BLaER1 treated with 17β-estradiol and CSF1 and Interleukin-3, amounts not matched to agents 10 nM and 100 nM (cell line): ENCODE measurements around the gene SPTLC2.

Source experiments
- H3K27ac ChIP-seq, 11 experiments: shearing (Covaris generic); formaldehyde crosslinking; 2 replicates each; pipeline ENCODE4 v1.8.1; 2022
- H3K27me3 ChIP-seq, 11 experiments: shearing (Covaris generic); formaldehyde crosslinking; 2 replicates each; pipeline ENCODE4 v1.8.1; 2022
- H3K36me3 ChIP-seq, 11 experiments: shearing (Covaris generic); formaldehyde crosslinking; 2 replicates each; pipeline ENCODE4 v1.8.1; 2022
- H3K4me1 ChIP-seq, 10 experiments: shearing (Covaris generic); formaldehyde crosslinking; 2 replicates each; pipeline ENCODE4 v1.8.1; 2022
- H3K4me2 ChIP-seq, 11 experiments: shearing (Covaris generic); formaldehyde crosslinking; 2 replicates each; pipeline ENCODE4 v1.8.1; 2022
- H3K4me3 ChIP-seq, 10 experiments: shearing (Covaris generic); formaldehyde crosslinking; 2 replicates each; pipeline ENCODE4 v1.8.1; 2022
- H3K9ac ChIP-seq, 11 experiments: shearing (Covaris generic); formaldehyde crosslinking; 2 replicates each; pipeline ENCODE4 v1.8.1; 2022
- H3K9me3 ChIP-seq, 11 experiments: shearing (Covaris generic); formaldehyde crosslinking; replicated peaks in 1 of 11; 2 replicates each; pipeline ENCODE4 v1.8.1; 2022
- H4K20me1 ChIP-seq, 11 experiments: shearing (Covaris generic); formaldehyde crosslinking; 2 replicates each; pipeline ENCODE4 v1.8.1; 2022
- Cebpa-rat ChIP-seq, 11 experiments: shearing (Covaris generic); IDR thresholded peaks; 2 replicates each; pipeline ENCODE4 v1.8.1; 2022

SPTLC2 gene

DNA sequence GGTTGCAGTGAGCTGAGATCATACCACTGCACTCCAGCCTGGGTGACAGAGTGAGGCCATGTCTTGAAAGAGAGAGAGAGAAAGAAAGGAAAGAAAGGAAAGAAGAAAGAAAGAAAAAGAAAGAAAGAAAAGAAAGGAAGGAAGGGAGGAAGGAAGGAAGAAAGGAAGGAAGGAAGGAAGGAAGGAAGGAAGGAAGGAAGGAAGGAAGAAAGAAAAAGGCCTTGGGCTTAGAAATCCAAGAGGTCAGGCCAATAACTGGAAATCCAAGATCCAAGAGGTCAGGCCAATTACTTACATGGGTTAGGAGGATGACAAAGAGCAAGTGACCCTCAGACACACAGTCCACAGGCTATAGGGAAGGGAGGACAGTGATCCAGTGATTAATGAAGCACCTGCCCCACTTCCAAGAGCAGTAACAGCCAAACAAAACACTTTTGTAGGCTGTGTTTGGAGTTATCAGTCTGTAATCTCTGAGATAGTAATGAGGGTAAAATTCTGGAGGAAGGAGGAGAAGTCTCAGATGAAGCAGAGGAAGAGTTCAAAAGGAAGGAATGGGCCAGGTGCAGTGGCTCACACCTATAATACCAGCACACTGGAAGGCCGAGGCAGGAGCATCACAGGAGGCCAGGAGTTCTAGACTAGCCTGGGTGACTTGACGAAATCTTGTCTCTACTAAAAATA is 32.2 kb upstream of the SPTLC2 start:
- no peaks in the 10 kb centered on the region for H3K36me3 ChIP-seq
- H3K9me3 ChIP-seq = peaks cover 0 to 17% (median 8%) of the 10 kb centered on the region in 11 experiments; a peak in 10 of 22 replicates
- TF ChIP-seq Cebpa-rat (IDR thresholded peaks at IDR 0.05) = no peak
- H3K4me2 ChIP-seq = 0 out of 22 replicates have a peak overlapping the region, but pooled peaks of 1 of the 11 experiments have one; percentile 9
- no peak overlapping the region for H3K4me3 ChIP-seq
- no peaks in the 10 kb centered on the region for H3K27me3 ChIP-seq
- no peak overlapping the region for H3K27ac ChIP-seq
- H3K9ac ChIP-seq = no peak overlapping the region
- H3K4me1 ChIP-seq = peaks cover 7 to 12% (median 7%) of the 10 kb centered on the region in 10 experiments
- H4K20me1 ChIP-seq = no peaks in the 10 kb centered on the region

DNA sequence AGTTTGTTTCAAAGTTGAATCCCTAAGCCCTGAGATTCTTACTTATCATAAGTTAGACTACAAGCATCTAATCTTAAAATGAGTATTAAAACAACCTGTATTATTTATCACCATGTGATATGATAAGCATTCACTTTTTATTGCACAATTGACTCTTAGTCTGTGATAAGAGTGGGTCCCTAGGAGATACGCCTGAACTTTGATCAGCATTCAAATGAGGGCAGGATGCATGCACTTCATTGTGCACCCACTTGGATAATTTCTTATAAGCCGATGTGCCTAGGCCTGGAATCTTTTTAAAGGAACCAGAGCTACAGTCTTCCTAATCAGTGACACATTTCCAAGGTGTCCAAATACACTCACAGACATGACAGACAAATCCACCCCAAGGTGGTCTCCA is 31.4 kb upstream of the SPTLC2 start:
- Histone ChIP-seq H3K4me1 (peaks cover 0 to 6% (median 0%) of the 10 kb centered on the region in 10 experiments; a peak in 2 of 20 replicates), H4K20me1 (no peaks in the 10 kb centered on the region), H3K36me3 (no peaks in the 10 kb centered on the region), H3K4me3 (no peak overlapping the region), H3K9ac (no peak overlapping the region), H3K9me3 (peaks cover 0 to 13% (median 4%) of the 10 kb centered on the region in 11 experiments; a peak in 8 of 22 replicates), H3K27me3 (no peaks in the 10 kb centered on the region), H3K27ac (no peak overlapping the region), H3K4me2 (no peak overlapping the region)
- no peak for TF ChIP-seq Cebpa-rat (IDR thresholded peaks at IDR 0.05)

DNA sequence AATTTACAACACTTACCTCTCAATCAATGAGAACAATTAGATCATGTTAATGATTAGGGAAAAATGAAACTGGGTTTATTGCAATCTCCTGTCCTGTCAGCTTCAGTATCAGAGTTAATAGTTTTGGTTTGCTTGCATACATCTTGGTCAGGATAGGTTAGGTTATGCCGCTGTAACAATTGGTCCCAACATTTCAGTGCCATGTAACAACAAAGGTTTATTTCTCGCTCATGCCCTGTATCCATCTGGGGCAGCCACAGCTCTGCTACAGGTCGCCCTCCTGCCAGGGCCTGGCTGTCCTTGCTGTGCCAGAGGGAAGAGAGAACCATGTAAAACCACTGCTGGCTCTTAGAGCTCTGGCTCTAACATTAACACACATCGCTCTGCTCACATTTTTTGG is 30.5 kb upstream of the SPTLC2 start:
- Histone ChIP-seq H3K27ac (no peak overlapping the region), H3K9ac (no peak overlapping the region), H3K4me1 (peaks cover under 1 to 7% (median 4%) of the 10 kb centered on the region in 10 experiments; a peak in 19 of 20 replicates), H3K36me3 (no peaks in the 10 kb centered on the region), H3K27me3 (peaks cover 0 to 7% (median 7%) of the 10 kb centered on the region in 11 experiments; a peak in 17 of 22 replicates), H3K9me3 (peaks cover 0 to 18% (median 8%) of the 10 kb centered on the region in 11 experiments; a peak in 11 of 22 replicates), H3K4me3 (no peak overlapping the region), H4K20me1 (no peaks in the 10 kb centered on the region), H3K4me2 (no peak overlapping the region)
- no peak for TF ChIP-seq Cebpa-rat (IDR thresholded peaks at IDR 0.05)

- no peak overlapping the region for H3K4me3 ChIP-seq
- H3K4me2 ChIP-seq = no peak overlapping the region
- peaks cover 0 to 22% (median 11%) of the 10 kb centered on the region in 11 experiments; a peak in 11 of 22 replicates for H3K9me3 ChIP-seq
- H3K36me3 ChIP-seq = no peaks in the 10 kb centered on the region
- no peak overlapping the region for H3K9ac ChIP-seq
- H4K20me1 ChIP-seq = no peaks in the 10 kb centered on the region
- H3K27ac ChIP-seq = no peak overlapping the region
- peaks cover 10 to 18% (median 16%) of the 10 kb centered on the region in 10 experiments; a peak in 19 of 20 replicates for H3K4me1 ChIP-seq
- TF ChIP-seq Cebpa-rat (IDR thresholded peaks at IDR 0.05) = no peak
- peaks cover 0 to 19% (median 11%) of the 10 kb centered on the region in 11 experiments; a peak in 17 of 22 replicates for H3K27me3 ChIP-seq
Observed at GRCh38 chr14:77645520-77646230, 29.2 kb upstream of the SPTLC2 start.

GRCh38 chr14:77642407-77642806 is 26.0 kb upstream of the SPTLC2 start:
- Histone ChIP-seq H3K9ac (no peak overlapping the region), H3K27ac (peak overlapping the region in 2 of 11 experiments; percentile 86 to 92; a peak in 3 of 22 replicates), H3K9me3 (peaks cover 0 to 29% (median 17%) of the 10 kb centered on the region in 11 experiments; a peak in 15 of 22 replicates), H4K20me1 (no peaks in the 10 kb centered on the region), H3K27me3 (peaks cover 0 to 24% (median 11%) of the 10 kb centered on the region in 11 experiments; a peak in 17 of 22 replicates), H3K36me3 (no peaks in the 10 kb centered on the region), H3K4me2 (peak overlapping the region in 5 of 11 experiments; percentile 82 to 89 (median 84); a peak in 10 of 22 replicates), H3K4me1 (peaks cover 10 to 43% (median 18%) of the 10 kb centered on the region in 10 experiments; a peak in 19 of 20 replicates), H3K4me3 (no peak overlapping the region)
- TF ChIP-seq Cebpa-rat (IDR thresholded peaks at IDR 0.05) = no peak

DNA sequence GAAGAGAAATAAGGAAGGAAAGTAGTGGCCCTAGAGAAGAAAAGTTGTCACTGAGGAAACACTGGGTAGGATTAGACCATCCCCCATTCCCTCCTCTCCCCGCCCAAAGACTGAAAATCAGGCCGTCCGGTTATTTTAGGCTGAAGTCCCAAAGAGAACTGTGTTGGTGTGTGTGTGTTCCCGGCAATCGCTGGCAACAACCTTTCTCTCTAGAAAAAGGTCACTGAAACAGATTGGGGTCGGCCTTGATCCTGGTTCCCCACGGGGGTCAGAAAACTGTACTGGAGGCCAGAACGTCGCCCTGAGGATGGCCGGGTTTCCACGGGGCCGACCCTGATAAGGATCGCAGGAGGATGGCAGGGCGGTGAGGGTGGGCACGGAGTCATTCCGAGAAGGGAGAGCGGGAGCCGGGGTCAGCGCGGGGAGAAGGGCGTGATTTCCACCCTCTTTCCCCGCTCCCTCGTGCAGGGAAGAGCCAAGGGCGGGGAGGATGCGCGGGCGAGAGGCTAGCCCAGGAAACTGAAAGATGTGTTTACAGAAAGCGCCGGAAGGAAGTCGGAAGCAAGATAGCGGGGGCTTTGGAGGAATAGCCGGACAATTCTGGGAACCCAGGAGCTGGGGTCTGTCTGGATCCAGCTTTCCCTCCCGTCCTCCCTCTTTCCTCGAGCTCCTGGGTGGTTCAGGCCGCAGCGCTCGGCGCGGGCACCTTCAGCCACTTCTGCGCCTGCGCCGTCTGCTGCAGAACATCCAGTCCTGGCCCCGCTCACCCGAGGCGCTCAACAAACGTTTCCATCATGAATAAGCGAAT is 25.3 kb upstream of the SPTLC2 start:
- peaks cover 0 to 24% (median 11%) of the 10 kb centered on the region in 11 experiments; a peak in 17 of 22 replicates for H3K27me3 ChIP-seq
- peaks cover 10 to 43% (median 18%) of the 10 kb centered on the region in 10 experiments; a peak in 19 of 20 replicates for H3K4me1 ChIP-seq
- peaks cover 0 to 29% (median 17%) of the 10 kb centered on the region in 11 experiments; a peak in 15 of 22 replicates for H3K9me3 ChIP-seq
- H4K20me1 ChIP-seq = no peaks in the 10 kb centered on the region
- peak overlapping the region in 8 of 11 experiments; percentile 42 to 92 (median 76); a peak in 15 of 22 replicates for H3K27ac ChIP-seq
- peak overlapping the region in 6 of 10 experiments; percentile 14 to 43 (median 22); a peak in 7 of 20 replicates for H3K4me3 ChIP-seq
- peak overlapping the region in 7 of 11 experiments; percentile 6 to 78 (median 65); a peak in 13 of 22 replicates for H3K9ac ChIP-seq
- H3K36me3 ChIP-seq = no peaks in the 10 kb centered on the region
- H3K4me2 ChIP-seq = peak overlapping the region; percentile 26 to 89 (median 81)
- TF ChIP-seq Cebpa-rat (IDR thresholded peaks at IDR 0.05) = no peak

DNA sequence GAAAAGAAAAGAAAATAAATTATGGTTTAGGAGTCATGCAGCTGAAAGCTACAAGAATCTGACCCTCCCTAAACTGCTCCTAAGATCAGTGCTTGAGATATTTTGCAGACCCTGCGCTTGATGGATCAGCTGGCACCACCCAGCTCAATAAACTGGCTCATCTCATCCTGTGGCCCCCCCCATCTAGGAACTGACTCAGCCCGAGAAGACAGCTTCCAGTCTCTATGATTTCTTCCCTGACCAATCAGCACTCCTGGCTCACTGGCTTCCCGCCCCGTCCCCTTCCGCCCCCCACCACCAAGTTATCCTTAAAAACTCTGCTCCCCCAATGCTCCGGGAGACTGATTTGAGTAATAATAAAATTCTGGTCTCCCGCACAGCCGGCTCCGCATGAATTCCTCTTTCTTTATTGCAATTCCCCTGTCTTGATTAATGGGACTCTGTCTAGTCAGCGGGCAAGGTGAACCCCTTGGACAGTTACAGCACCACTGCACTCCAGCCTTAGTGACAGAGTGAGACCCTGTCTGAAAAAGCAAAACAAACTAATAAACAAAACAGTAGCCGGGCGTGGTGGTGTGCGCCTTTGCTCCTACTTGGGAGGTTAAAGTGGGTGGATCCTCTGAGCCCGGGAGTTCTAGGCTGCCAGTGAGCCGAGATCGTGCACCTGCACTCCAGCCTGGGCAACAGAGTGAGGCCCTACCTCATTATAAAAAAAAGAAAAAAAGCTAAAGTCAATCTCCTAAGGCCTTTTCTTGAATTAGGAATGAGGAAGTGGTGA is 24.5 kb upstream of the SPTLC2 start:
- H3K9ac ChIP-seq = peak overlapping the region in 7 of 11 experiments; percentile 6 to 78 (median 65); a peak in 14 of 22 replicates
- H3K9me3 ChIP-seq = peaks cover 0 to 30% (median 20%) of the 10 kb centered on the region in 11 experiments; a peak in 17 of 22 replicates
- peaks cover 10 to 43% (median 18%) of the 10 kb centered on the region in 10 experiments; a peak in 19 of 20 replicates for H3K4me1 ChIP-seq
- H3K27me3 ChIP-seq = peaks cover 0 to 24% (median 11%) of the 10 kb centered on the region in 11 experiments; a peak in 17 of 22 replicates
- peak overlapping the region in 5 of 10 experiments; percentile 15 to 43 (median 27); a peak in 3 of 20 replicates for H3K4me3 ChIP-seq
- H3K36me3 ChIP-seq = no peaks in the 10 kb centered on the region
- H4K20me1 ChIP-seq = no peaks in the 10 kb centered on the region
- H3K4me2 ChIP-seq = peak overlapping the region; percentile 26 to 89 (median 81)
- TF ChIP-seq Cebpa-rat (IDR thresholded peaks at IDR 0.05) = no peak
- peak overlapping the region in 7 of 11 experiments; percentile 42 to 92 (median 80); a peak in 14 of 22 replicates for H3K27ac ChIP-seq
